ENCODE results near the gene SGPL1. TPM values are rescaled to one million over a fixed set of nuclear protein-coding genes. Genes with fewer than 3 reads are reported as not detected.

The SGPL1 gene
- total RNA-seq, 1 experiment from 2014 or later, result 25.5 TPM

GRCh38 chr10:70832852-70833528 lies 17.2 kb downstream of the SGPL1 start:
- DNase-seq (ENCODE audit: low read depth), result no peak
- in situ Hi-C loops (cut with HindIII; ENCODE audit: low pct_unique_long_range_greater_than_20kb, low sequenced_read_pairs), result no loop called here

- DNase-seq (ENCODE audit: low read depth), result no peak
- in situ Hi-C loops (cut with HindIII; ENCODE audit: low pct_unique_long_range_greater_than_20kb, low sequenced_read_pairs), result no loop called here
Measured at GRCh38 chr10:70833601-70834000, 17.9 kb downstream of the SGPL1 start.

GRCh38 chr10:70834021-70834420 lies 18.3 kb downstream of the SGPL1 start:
- DNase-seq (ENCODE audit: low read depth), result no peak
- in situ Hi-C loops (cut with HindIII; ENCODE audit: low pct_unique_long_range_greater_than_20kb, low sequenced_read_pairs), result no loop called here

GRCh38 chr10:70834441-70835151 lies 18.8 kb downstream of the SGPL1 start:
- no peak for DNase-seq (ENCODE audit: low read depth)
- in situ Hi-C loops (cut with HindIII; ENCODE audit: low pct_unique_long_range_greater_than_20kb, low sequenced_read_pairs), result no loop called here

DNA sequence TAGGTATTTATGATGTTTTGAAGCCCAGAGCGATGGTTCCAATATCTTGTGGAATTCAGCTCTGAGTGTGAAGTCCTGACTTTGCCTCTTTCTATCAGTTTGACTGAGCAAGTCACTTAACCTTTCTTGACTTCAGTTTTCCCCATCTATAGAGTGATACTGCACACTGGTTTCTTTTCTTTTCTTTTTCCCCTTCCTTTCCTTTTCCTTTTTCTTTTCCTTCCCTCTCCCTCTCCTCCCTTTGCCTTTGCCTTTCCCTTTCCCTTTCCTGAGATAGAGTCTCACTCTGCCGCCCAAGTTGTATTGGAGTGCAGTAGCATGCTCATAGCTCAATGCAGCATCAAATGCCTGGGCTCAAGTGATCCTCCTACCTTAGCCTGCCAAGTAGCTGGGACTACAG lies 20.6 kb downstream of the SGPL1 start:
- in situ Hi-C loops (cut with HindIII; ENCODE audit: low pct_unique_long_range_greater_than_20kb, low sequenced_read_pairs), result no loop called here
- DNase-seq (ENCODE audit: low read depth), result no peak

- no peak for DNase-seq (ENCODE audit: low read depth)
- in situ Hi-C loops (cut with HindIII; ENCODE audit: low pct_unique_long_range_greater_than_20kb, low sequenced_read_pairs), result no loop called here
Measured at GRCh38 chr10:70837660-70838059, 21.9 kb downstream of the SGPL1 start.

- DNase-seq (ENCODE audit: low read depth), result no peak
- in situ Hi-C loops (cut with HindIII; ENCODE audit: low pct_unique_long_range_greater_than_20kb, low sequenced_read_pairs), result no loop called here
Measured at GRCh38 chr10:70838270-70838805, 22.6 kb downstream of the SGPL1 start.

GRCh38 chr10:70840836-70841235 lies 25.1 kb downstream of the SGPL1 start:
- no peak for DNase-seq (ENCODE audit: low read depth)
- in situ Hi-C loops (cut with HindIII; ENCODE audit: low pct_unique_long_range_greater_than_20kb, low sequenced_read_pairs), result no loop called here

DNA sequence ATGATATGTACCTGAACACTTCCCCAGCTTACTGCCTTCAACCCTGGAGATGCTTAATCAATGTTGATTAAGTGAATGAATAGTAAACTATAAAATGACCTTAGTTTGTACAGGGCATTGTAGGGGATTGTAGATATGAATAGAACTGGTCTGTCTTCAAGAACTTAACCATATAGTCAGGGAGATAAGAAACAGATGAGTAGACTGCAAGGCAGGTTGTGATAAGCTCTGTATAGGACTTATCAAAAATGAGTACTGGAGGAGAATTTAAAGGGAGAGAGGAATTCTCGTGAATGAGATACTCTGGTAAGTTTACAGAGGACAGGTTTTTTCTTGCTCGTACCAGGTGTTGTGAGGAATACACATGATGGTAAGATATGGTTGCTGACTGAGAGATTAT lies 27.6 kb downstream of the SGPL1 start:
- in situ Hi-C loops (cut with HindIII; ENCODE audit: low pct_unique_long_range_greater_than_20kb, low sequenced_read_pairs), result no loop called here
- DNase-seq (ENCODE audit: low read depth), result no peak

DNA sequence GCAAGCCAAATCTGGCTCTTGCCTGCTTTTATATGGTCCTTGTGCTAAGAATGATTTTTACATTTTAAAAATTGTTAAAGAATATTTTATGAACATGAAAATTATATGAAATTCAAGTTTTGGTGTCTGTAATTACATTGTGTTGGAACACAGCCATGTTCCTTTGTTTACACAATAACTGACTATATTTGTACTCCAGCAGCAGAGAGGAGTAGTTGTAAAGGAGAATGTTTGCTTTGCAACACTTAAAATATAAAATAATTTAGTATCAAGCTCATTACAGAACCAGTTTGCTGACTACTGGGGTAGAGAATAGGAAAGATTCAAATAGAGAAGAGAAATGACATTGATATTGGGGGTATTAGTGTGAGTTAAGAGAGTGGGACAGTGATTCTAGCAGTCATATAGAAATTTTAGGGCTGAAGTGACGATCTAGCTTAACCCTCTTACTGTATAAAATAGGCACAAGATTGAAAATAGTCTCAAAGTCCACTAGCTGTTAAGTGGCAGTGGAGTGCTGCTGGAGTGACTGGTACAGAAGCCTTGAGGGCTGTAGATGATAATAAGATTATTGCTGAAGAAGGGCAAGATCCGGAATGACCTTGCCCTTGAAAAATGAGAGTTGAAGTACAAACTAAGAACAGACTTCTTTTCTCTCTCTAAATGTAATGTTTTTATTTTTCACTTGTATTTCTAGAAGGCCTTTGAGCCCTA lies 28.2 kb downstream of the SGPL1 start:
- in situ Hi-C loops (cut with HindIII; ENCODE audit: low pct_unique_long_range_greater_than_20kb, low sequenced_read_pairs), result no loop called here

DNA sequence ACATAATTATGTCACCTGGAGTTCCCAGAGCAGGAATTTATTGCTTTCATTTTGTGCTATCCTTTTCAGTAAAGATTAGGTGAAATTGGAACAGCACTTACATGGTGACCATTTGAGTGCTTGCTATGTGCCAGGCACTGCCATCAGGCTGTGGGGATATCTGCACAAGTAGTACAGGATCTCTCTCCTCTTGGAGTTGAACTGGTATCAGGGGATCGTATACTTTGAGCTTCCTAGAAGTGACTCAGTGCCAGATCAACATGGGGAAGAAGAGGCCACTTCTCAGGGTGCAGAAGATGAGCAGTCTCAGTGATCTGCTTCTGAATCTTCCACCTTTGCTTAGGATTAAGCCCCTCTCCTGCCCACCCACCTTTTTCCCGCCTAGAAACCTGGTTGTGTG lies 29.5 kb downstream of the SGPL1 start:
- DNase-seq (ENCODE audit: low read depth), result no peak
- in situ Hi-C loops (cut with HindIII; ENCODE audit: low pct_unique_long_range_greater_than_20kb, low sequenced_read_pairs), result no loop called here

More for the DNA sequence above, 28.2 kb downstream of the SGPL1 start:
- DNase-seq (ENCODE audit: low read depth), result no peak

- in situ Hi-C loops (cut with HindIII; ENCODE audit: low pct_unique_long_range_greater_than_20kb, low sequenced_read_pairs), result no loop called here
Measured at GRCh38 chr10:70845816-70846215, 30.1 kb downstream of the SGPL1 start.

GRCh38 chr10:70846795-70847194 lies 31.0 kb downstream of the SGPL1 start:
- DNase-seq (ENCODE audit: low read depth), result no peak
- in situ Hi-C loops (cut with HindIII; ENCODE audit: low pct_unique_long_range_greater_than_20kb, low sequenced_read_pairs), result no loop called here

More at GRCh38 chr10:70845816-70846215, 30.1 kb downstream of the SGPL1 start:
- DNase-seq (ENCODE audit: low read depth), result no peak

- in situ Hi-C loops (cut with HindIII; ENCODE audit: low pct_unique_long_range_greater_than_20kb, low sequenced_read_pairs), result no loop called here
Measured at GRCh38 chr10:70847659-70848360, 32.1 kb downstream of the SGPL1 start.

GRCh38 chr10:70849582-70850016 lies 33.9 kb downstream of the SGPL1 start:
- peak; percentile 48 for DNase-seq (ENCODE audit: low read depth)
- in situ Hi-C loops (cut with HindIII; ENCODE audit: low pct_unique_long_range_greater_than_20kb, low sequenced_read_pairs), result no loop called here

More at GRCh38 chr10:70847659-70848360, 32.1 kb downstream of the SGPL1 start:
- no peak for DNase-seq (ENCODE audit: low read depth)

GRCh38 chr10:70850097-70850496 lies 34.3 kb downstream of the SGPL1 start:
- in situ Hi-C loops (cut with HindIII; ENCODE audit: low pct_unique_long_range_greater_than_20kb, low sequenced_read_pairs), result no loop called here
- no peak for DNase-seq (ENCODE audit: low read depth)

DNA sequence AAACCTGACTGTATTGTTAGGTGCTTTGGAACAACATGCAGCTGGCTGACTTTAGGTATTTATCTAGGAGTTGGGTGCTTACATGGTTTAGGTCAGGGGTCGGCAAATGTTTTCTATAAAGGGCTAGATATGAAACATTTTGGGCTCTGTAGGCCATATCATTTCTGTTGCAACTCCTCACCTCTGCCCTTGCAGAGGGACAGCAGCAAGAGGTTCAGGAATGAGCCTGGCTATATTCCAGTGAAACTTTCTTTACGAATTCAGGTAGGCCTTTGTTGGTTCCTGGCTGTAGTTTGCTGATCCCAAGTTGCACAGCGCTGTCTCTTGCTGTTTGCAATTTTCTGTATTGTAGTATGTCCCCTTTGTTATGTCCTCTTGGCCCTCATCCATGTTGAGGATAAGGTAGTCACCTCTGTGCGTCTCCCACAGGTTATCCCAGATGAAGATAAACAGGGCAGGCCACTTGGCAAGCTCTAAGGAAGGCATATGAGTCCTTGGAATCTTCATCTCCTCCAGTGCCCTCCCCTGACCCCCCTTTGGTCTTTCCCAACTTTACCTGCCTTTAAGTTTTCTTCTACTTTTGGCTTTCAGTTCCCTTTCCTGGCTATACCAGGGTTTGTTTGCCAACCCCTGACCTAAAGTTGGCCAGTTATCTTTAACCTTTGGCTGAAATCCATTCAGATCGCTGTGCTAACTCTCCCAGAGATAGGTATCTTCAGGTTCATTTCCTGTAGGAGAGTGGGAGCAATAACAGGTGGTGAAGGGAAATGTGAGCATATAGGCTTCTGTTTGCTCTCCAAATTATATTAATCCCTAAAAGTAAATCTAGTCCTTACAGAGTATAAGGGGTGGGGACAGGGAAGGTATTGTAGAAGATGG lies 36.1 kb downstream of the SGPL1 start:
- DNase-seq (ENCODE audit: low read depth), result no peak
- in situ Hi-C loops (cut with HindIII; ENCODE audit: low pct_unique_long_range_greater_than_20kb, low sequenced_read_pairs), result no loop called here

Measured in Caki2 (cell line).